Frontal cortex (tissue), 4 donors: ENCODE results near the gene AFAP1L1. TPM values are rescaled to one million over a fixed set of nuclear protein-coding genes. Genes with fewer than 3 reads are reported as not detected.
A peak's percentile ranks its signal among the peaks of the same experiment; 100 is the strongest.
"Not testable (repeated sequence)": the region's sequence is repeated elsewhere in the genome, so short reads cannot be mapped to it uniquely, and the experiment has no call there.

Experiments
- DNase-seq, 2 donors: peaks; one replicate each; pipeline ENCODE4 v3.0.0; 2012; ENCODE audit warnings: low spot score in 2 of 2
- FAIRE-seq: peaks from 2 replicates; lab custom pipeline; 2012; peaks lifted over from hg19 to GRCh38; lab: Jason Lieb, UNC
- total RNA-seq: library from RNA; depleted of rRNA; stranded (reverse); fragments of >200 nt; gene quantifications from one replicate; pipeline ENCODE4 v1.2.3, GENCODE V29; 2014
- donor health status: control.
- donor health status: control.
- donor health status: control.

AFAP1L1 gene
- total RNA-seq, 1 donor from 2014 or later: 4.9 TPM

GRCh38 chr5:149257889-149258705, 13.6 kb upstream of the AFAP1L1 start:
- DNase-seq (no peak), FAIRE-seq (no peak)

- FAIRE-seq: no peak
Measured at GRCh38 chr5:149260761-149261160, 10.9 kb upstream of the AFAP1L1 start.

GRCh38 chr5:149261246-149261645, 10.4 kb upstream of the AFAP1L1 start:
- DNase-seq: no peak
- no peak for FAIRE-seq

More at GRCh38 chr5:149260761-149261160, 10.9 kb upstream of the AFAP1L1 start:
- DNase-seq: no peak

GRCh38 chr5:149262315-149262714, 9.3 kb upstream of the AFAP1L1 start:
- FAIRE-seq (no peak), DNase-seq (no peak)

GRCh38 chr5:149264439-149265067, 7.1 kb upstream of the AFAP1L1 start:
- no peak for FAIRE-seq
- DNase-seq: no peak

GRCh38 chr5:149265068-149265465, 6.6 kb upstream of the AFAP1L1 start:
- DNase-seq: no peak
- FAIRE-seq: no peak

GRCh38 chr5:149265597-149265996, 6.1 kb upstream of the AFAP1L1 start:
- FAIRE-seq: no peak

GRCh38 chr5:149267241-149267973, 4.3 kb upstream of the AFAP1L1 start:
- peak; percentile 42 to 65 for DNase-seq

More at GRCh38 chr5:149265597-149265996, 6.1 kb upstream of the AFAP1L1 start:
- DNase-seq: peak in 1 of 2 donors; percentile 34

GRCh38 chr5:149268928-149269557, 2.6 kb upstream of the AFAP1L1 start:
- peak; percentile 84 for FAIRE-seq
- DNase-seq: peak; percentile 57 to 73

More at GRCh38 chr5:149267241-149267973, 4.3 kb upstream of the AFAP1L1 start:
- no peak for FAIRE-seq

GRCh38 chr5:149271195-149271715, 404 bp upstream of the AFAP1L1 start:
- DNase-seq (no peak), FAIRE-seq (no peak)

- not testable (repeated sequence) for DNase-seq, FAIRE-seq
Measured at GRCh38 chr5:149272781-149273180, 1.1 kb downstream of the AFAP1L1 start.

GRCh38 chr5:149273237-149273636, 1.6 kb downstream of the AFAP1L1 start:
- FAIRE-seq (no peak), DNase-seq (no peak)

- DNase-seq: no peak
- no peak for FAIRE-seq
Measured at GRCh38 chr5:149273950-149274349, 2.3 kb downstream of the AFAP1L1 start.

- FAIRE-seq (no peak), DNase-seq (no peak)
Measured at GRCh38 chr5:149274939-149275338, 3.3 kb downstream of the AFAP1L1 start.

GRCh38 chr5:149277801-149278200, 6.1 kb downstream of the AFAP1L1 start:
- DNase-seq (no peak), FAIRE-seq (no peak)

GRCh38 chr5:149278451-149279210, 7.0 kb downstream of the AFAP1L1 start:
- DNase-seq (no peak), FAIRE-seq (no peak)

GRCh38 chr5:149279661-149280060, 8.0 kb downstream of the AFAP1L1 start:
- no peak for FAIRE-seq
- DNase-seq: no peak

GRCh38 chr5:149280124-149280523, 8.5 kb downstream of the AFAP1L1 start:
- DNase-seq (no peak), FAIRE-seq (no peak)

- FAIRE-seq (no peak), DNase-seq (no peak)
Measured at GRCh38 chr5:149280802-149281201, 9.1 kb downstream of the AFAP1L1 start.
